Activated B cell treated with CpG ODN at 0.5 μM for 24 hours (primary cell): ENCODE results near the gene RORB. TPM values are rescaled to one million over a fixed set of nuclear protein-coding genes. Genes with fewer than 3 reads are reported as not detected.

ENCODE experiments used
- ATAC-seq: fragments of 200-7000 bp; cut with Tn5 transposase; one replicate; pipeline ENCODE4 v1.10.0; 2021; ENCODE audit warnings: low read depth, mild to moderate bottlenecking, moderate library complexity
- CTCF ChIA-PET: fragments of 350-600 bp; sonication (Branson Sonifier 250); formaldehyde crosslinking; loops from one replicate; lab custom pipeline; 2021; ENCODE audit warnings: antibody characterized with exemption; lab: Charles Lee
- POLR2A ChIA-PET: fragments of 350-600 bp; sonication (Branson Sonifier 250); formaldehyde crosslinking; loops from one replicate; lab custom pipeline; 2021; ENCODE audit warnings: antibody characterized with exemption; lab: Charles Lee
- DNase-seq: peaks from one replicate; pipeline ENCODE4 v3.0.0; 2022
- H3K27ac Mint-ChIP-seq: one replicate; pipeline ENCODE4 v1.8.0; 2020; ENCODE audit warnings: mixed read lengths
- H3K27me3 Mint-ChIP-seq: one replicate; pipeline ENCODE4 v1.8.0; 2021; ENCODE audit warnings: mixed read lengths
- H3K36me3 Mint-ChIP-seq: one replicate; pipeline ENCODE4 v1.8.0; 2021; ENCODE audit warnings: low read depth, mixed read lengths
- H3K4me1 Mint-ChIP-seq: one replicate; pipeline ENCODE4 v1.8.0; 2021; ENCODE audit warnings: mixed read lengths
- H3K4me3 Mint-ChIP-seq: one replicate; pipeline ENCODE4 v1.8.0; 2020; ENCODE audit warnings: mild to moderate bottlenecking, mixed read lengths
- H3K9me3 Mint-ChIP-seq: one replicate; pipeline ENCODE4 v1.8.0; 2020; ENCODE audit warnings: mixed read lengths
- CTCF ChIP-seq: fragments of 200-600 bp; IDR thresholded peaks from one replicate; pipeline ENCODE4 v1.8.0; 2022; ENCODE audit warnings: antibody characterized with exemption, mild to moderate bottlenecking
- intact Hi-C: fragments of 100-400 bp; cut with micrococcal nuclease; formaldehyde crosslinking; loops from one replicate; pipeline ENCODE4 v1.15.1; 2024
- total RNA-seq: library from RNA; stranded (reverse); gene quantifications from 2 replicates; pipeline ENCODE4 v1.2.3, GENCODE V29; 2022

The RORB gene
- total RNA-seq, 1 donor from 2014 or later: not detected

DNA sequence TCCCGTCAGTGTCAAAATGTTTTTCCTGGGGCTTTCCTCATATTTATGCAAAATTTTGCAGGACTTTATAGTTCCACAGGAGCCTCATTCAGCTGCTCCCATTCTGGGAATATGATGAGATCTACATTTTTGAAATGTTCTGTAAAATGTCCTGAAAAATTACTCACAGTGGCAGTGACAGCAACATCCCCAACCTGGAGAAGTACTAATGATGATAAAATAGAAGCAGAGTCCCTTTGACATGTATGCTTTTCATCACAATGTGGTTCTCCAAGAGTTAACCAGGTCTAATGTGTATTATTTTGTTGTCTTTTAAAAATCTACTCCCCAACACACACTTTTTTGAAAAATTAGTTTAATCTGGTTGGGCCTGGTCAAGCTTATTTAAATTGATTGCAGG lies 36.1 kb downstream of the RORB start:
- CTCF ChIA-PET: no interaction called here
- no peak overlapping the region for H3K27ac Mint-ChIP-seq
- no peaks in the 10 kb centered on the region for H3K4me1 Mint-ChIP-seq
- no peaks in the 10 kb centered on the region for H3K36me3 Mint-ChIP-seq
- no peaks in the 10 kb centered on the region for H3K9me3 Mint-ChIP-seq
- DNase-seq (no peak), ATAC-seq (no peak)
- intact Hi-C loops: no loop called here
- TF ChIP-seq CTCF: no peak
- POLR2A ChIA-PET: no interaction called here
- H3K27me3 Mint-ChIP-seq: peaks cover 12% of the 10 kb centered on the region
- no peak overlapping the region for H3K4me3 Mint-ChIP-seq

- Mint-ChIP-seq H3K27me3 (peaks cover 11% of the 10 kb centered on the region), H3K4me1 (no peaks in the 10 kb centered on the region), H3K36me3 (no peaks in the 10 kb centered on the region), H3K9me3 (no peaks in the 10 kb centered on the region), H3K4me3 (no peak overlapping the region), H3K27ac (no peak overlapping the region)
- DNase-seq: no peak
- ChIA-PET POLR2A (no interaction called here), CTCF (no interaction called here)
- TF ChIP-seq CTCF: no peak
- intact Hi-C loops: no loop called here
- no peak for ATAC-seq
These were observed 37.7 kb downstream of the RORB start for GRCh38 chr9:74534841-74535240.

- H3K9me3 Mint-ChIP-seq: no peaks in the 10 kb centered on the region
- intact Hi-C loops: no loop called here
- no peak overlapping the region for H3K27ac Mint-ChIP-seq
- no peaks in the 10 kb centered on the region for H3K4me1 Mint-ChIP-seq
- H3K27me3 Mint-ChIP-seq: no peaks in the 10 kb centered on the region
- POLR2A ChIA-PET: no interaction called here
- no peak for TF ChIP-seq CTCF
- H3K36me3 Mint-ChIP-seq: no peaks in the 10 kb centered on the region
- CTCF ChIA-PET: no interaction called here
- no peak for ATAC-seq
- DNase-seq: no peak
- H3K4me3 Mint-ChIP-seq: no peak overlapping the region
These were observed 46.0 kb downstream of the RORB start for GRCh38 chr9:74543145-74543544.

- peaks cover 3% of the 10 kb centered on the region for H3K27me3 Mint-ChIP-seq
- H3K27ac Mint-ChIP-seq: no peak overlapping the region
- DNase-seq (no peak), ATAC-seq (no peak)
- no peaks in the 10 kb centered on the region for H3K36me3 Mint-ChIP-seq
- no peaks in the 10 kb centered on the region for H3K4me1 Mint-ChIP-seq
- H3K4me3 Mint-ChIP-seq: no peak overlapping the region
- CTCF ChIA-PET: no interaction called here
- H3K9me3 Mint-ChIP-seq: no peaks in the 10 kb centered on the region
- POLR2A ChIA-PET: no interaction called here
- no peak for TF ChIP-seq CTCF
- intact Hi-C loops: no loop called here
These were observed 54.1 kb downstream of the RORB start for GRCh38 chr9:74551266-74551665.

DNA sequence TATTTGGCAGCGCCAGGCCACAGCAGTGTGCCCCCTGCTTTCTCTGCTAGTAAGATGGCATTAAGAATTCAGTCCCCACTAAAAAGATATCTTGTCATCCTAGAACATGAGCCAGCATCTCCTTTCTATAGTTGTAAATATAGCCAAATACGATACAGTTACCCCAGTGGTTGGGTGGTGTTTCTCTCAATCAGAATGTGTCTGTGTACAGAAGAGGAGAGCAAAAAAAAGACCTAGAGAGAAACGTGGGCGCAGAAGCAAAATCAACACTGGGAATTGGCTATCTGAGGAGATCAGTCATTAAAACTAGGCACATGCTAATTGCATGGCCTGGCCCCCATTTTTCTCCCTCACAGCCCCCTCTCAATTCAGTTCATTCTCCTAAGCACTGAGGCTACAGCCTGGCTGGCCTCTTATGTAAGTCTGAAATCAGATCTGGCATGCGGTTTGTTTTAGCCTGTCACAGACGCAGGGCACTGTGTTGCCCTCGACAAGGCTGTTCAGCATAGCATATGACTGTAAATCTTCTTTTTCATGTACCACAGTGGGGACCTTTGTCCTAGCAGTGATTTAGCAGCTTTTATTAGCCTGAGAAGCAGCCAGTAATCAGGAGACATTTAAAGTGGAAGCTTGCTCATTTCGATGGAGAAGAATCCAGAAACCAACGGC lies 57.8 kb downstream of the RORB start:
- ChIA-PET POLR2A (no interaction called here), CTCF (no interaction called here)
- DNase-seq (no peak), ATAC-seq (no peak)
- Mint-ChIP-seq H3K9me3 (no peaks in the 10 kb centered on the region), H3K27ac (no peak overlapping the region), H3K4me3 (no peak overlapping the region), H3K36me3 (no peaks in the 10 kb centered on the region), H3K4me1 (peaks cover 16% of the 10 kb centered on the region), H3K27me3 (peaks cover 3% of the 10 kb centered on the region)
- intact Hi-C loops: no loop called here
- no peak for TF ChIP-seq CTCF
